K562 (cell line): ENCODE measurements around the gene GJA1.
"Not testable (repeated sequence)": the region's sequence is repeated elsewhere in the genome, so short reads cannot be mapped to it uniquely, and the experiment has no call there.

Source experiments
- CSDE1 ChIP-seq, 2 experiments: fragments of 450-650 bp; IDR thresholded peaks; 2 replicates each; pipeline ENCODE4 v1.6.1; 2016; ENCODE audit warnings: mild to moderate bottlenecking in 1 of 2
- FOXM1 ChIP-seq, 2 experiments: fragments of 450-650 bp in 1 of 2; sonication (generic) in 1 of 2; formaldehyde crosslinking in 1 of 2; IDR thresholded peaks; 2 replicates each; pipeline versions ENCODE4 v1.6.1 to v1.9.0; 2017 to 2022; ENCODE audit warnings: low read depth in 2 of 2, mild to moderate bottlenecking in 2 of 2, missing genetic modification reagents in 1 of 2, moderate library complexity in 1 of 2
- NR2C2 ChIP-seq, 2 experiments: fragments of 200-800 bp in 1 of 2; sonication (Bioruptor generic) in 1 of 2; sonication (generic) in 1 of 2; formaldehyde crosslinking in 1 of 2; IDR thresholded peaks; 2 replicates each; pipeline versions ENCODE4 v1.6.1 to v1.8.0; 2016 to 2022; ENCODE audit warnings: mild to moderate bottlenecking in 1 of 2, missing compliant biosample characterization in 1 of 2, missing genetic modification characterization in 1 of 2, missing genetic modification reagents in 1 of 2
- POLR2AphosphoS5 ChIP-seq: IDR thresholded peaks from 2 replicates; pipeline ENCODE4 v1.6.1; 2011; ENCODE audit warnings: mild to moderate bottlenecking, low read depth, low read length, moderate library complexity; ENCODE audit not compliant: control insufficient read depth, insufficient read depth
- RBM22 ChIP-seq: fragments of 200-400 bp; formaldehyde crosslinking; IDR thresholded peaks from 2 replicates; pipeline ENCODE4 v1.6.1; 2018; ENCODE audit warnings: low read length, low read depth; ENCODE audit not compliant: poor library complexity, severe bottlenecking
- SMAD3 ChIP-seq: fragments of 450-650 bp; formaldehyde crosslinking; conservative IDR thresholded peaks from 2 replicates; pipeline ENCODE4 v1.4.0; 2020; ENCODE audit warnings: mild to moderate bottlenecking
- UBTF ChIP-seq, 2 experiments: IDR thresholded peaks; 2 replicates each; pipeline ENCODE4 v1.6.1; 2012; ENCODE audit warnings: improper control_type of control experiment in 2 of 2, low read depth in 2 of 2, low read length in 2 of 2, borderline replicate concordance in 1 of 2
- ZFX ChIP-seq: sonication (generic); formaldehyde crosslinking; IDR thresholded peaks from 2 replicates; pipeline ENCODE4 v1.8.0; 2022; ENCODE audit warnings: mild to moderate bottlenecking, missing genetic modification reagents, moderate library complexity
- TF ChIP-seq, protein P1 (sequence below), 3 experiments: IDR thresholded peaks in 2 of 3; conservative IDR thresholded peaks in 1 of 3; 2 replicates each; pipeline ENCODE4 v1.5.1; 2011 to 2012; ENCODE audit warnings: low read length in 3 of 3, mild to moderate bottlenecking in 3 of 3, control low read depth in 2 of 3, improper control_type of control experiment in 1 of 3, inconsistent platforms in 1 of 3, low read depth in 1 of 3, mixed read lengths in 1 of 3, moderate library complexity in 1 of 3; ENCODE audit not compliant: insufficient read depth in 2 of 3
- TF ChIP-seq, protein P2 (sequence below): fragments of 450-650 bp; formaldehyde crosslinking; IDR thresholded peaks from 2 replicates; pipeline ENCODE4 v1.4.0; 2020; ENCODE audit warnings: mild to moderate bottlenecking, mixed read lengths

- not testable (repeated sequence) for TF ChIP-seq CSDE1 (IDR thresholded peaks at IDR 0.05); UBTF (IDR thresholded peaks at IDR 0.05; ENCODE audit: borderline replicate concordance in 1 of 2, low read depth in 2 of 2, low read length in 2 of 2); POLR2AphosphoS5; NR2C2 (CRISPR knock-in tag; IDR thresholded peaks at IDR 0.05); NR2C2 (tag; IDR thresholded peaks at IDR 0.05); RBM22; ZFX (CRISPR knock-in tag); SMAD3; FOXM1 (IDR thresholded peaks at IDR 0.05; ENCODE audit: low read depth); FOXM1 (CRISPR knock-in tag; IDR thresholded peaks at IDR 0.05; ENCODE audit: low read depth)
- TF ChIP-seq, protein P1, sequence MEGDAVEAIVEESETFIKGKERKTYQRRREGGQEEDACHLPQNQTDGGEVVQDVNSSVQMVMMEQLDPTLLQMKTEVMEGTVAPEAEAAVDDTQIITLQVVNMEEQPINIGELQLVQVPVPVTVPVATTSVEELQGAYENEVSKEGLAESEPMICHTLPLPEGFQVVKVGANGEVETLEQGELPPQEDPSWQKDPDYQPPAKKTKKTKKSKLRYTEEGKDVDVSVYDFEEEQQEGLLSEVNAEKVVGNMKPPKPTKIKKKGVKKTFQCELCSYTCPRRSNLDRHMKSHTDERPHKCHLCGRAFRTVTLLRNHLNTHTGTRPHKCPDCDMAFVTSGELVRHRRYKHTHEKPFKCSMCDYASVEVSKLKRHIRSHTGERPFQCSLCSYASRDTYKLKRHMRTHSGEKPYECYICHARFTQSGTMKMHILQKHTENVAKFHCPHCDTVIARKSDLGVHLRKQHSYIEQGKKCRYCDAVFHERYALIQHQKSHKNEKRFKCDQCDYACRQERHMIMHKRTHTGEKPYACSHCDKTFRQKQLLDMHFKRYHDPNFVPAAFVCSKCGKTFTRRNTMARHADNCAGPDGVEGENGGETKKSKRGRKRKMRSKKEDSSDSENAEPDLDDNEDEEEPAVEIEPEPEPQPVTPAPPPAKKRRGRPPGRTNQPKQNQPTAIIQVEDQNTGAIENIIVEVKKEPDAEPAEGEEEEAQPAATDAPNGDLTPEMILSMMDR (IDR thresholded peaks at IDR 0.05 in 2 of 3, conservative IDR thresholded peaks at IDR 0.05 in 1 of 3; ENCODE audit: insufficient read depth in 2 of 3, low read depth in 1 of 3, low read length in 3 of 3), result not testable (repeated sequence)
- TF ChIP-seq, protein P2, sequence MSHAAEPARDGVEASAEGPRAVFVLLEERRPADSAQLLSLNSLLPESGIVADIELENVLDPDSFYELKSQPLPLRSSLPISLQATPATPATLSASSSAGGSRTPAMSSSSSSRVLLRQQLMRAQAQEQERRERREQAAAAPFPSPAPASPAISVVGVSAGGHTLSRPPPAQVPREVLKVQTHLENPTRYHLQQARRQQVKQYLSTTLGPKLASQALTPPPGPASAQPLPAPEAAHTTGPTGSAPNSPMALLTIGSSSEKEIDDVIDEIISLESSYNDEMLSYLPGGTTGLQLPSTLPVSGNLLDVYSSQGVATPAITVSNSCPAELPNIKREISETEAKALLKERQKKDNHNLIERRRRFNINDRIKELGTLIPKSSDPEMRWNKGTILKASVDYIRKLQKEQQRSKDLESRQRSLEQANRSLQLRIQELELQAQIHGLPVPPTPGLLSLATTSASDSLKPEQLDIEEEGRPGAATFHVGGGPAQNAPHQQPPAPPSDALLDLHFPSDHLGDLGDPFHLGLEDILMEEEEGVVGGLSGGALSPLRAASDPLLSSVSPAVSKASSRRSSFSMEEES (CRISPR knock-in tag), result not testable (repeated sequence)
These were observed 13.1 kb downstream of the GJA1 start for GRCh38 chr6:121448528-121448927.
